Fibroblast of lung (primary cell): ENCODE data around the gene ARHGAP5. TPM values are rescaled to one million over a fixed set of nuclear protein-coding genes. Genes with fewer than 3 reads are reported as not detected.

Source experiments
- DNase-seq, 2 donors: peaks; one replicate each; pipeline versions ENCODE4 v3.0.0 to v3.0.0-alpha.2; 2010; ENCODE audit warnings: low read depth in 2 of 2
- H2AFZ ChIP-seq: 2 replicates; pipeline ENCODE4 v1.5.1; 2012; ENCODE audit warnings: low read length, control low read depth, inconsistent platforms
- H3K27ac ChIP-seq: 2 replicates; pipeline ENCODE4 v1.5.1; 2011; ENCODE audit warnings: low read length, control low read depth; ENCODE audit not compliant: insufficient read depth
- H3K27me3 ChIP-seq: 2 replicates; pipeline ENCODE4 v1.5.1; 2011; ENCODE audit warnings: mild to moderate bottlenecking, low read length; ENCODE audit not compliant: control insufficient read depth, insufficient read depth
- H3K36me3 ChIP-seq: 2 replicates; pipeline ENCODE4 v1.5.1; 2011; ENCODE audit warnings: low read length; ENCODE audit not compliant: control insufficient read depth, insufficient read depth
- H3K4me1 ChIP-seq: 2 replicates; pipeline ENCODE4 v1.5.1; 2011; ENCODE audit warnings: low read length; ENCODE audit not compliant: control insufficient read depth, insufficient read depth; ENCODE audit errors: extremely low read depth
- H3K4me2 ChIP-seq: 2 replicates; pipeline ENCODE4 v1.5.1; 2011; ENCODE audit warnings: low read length, control low read depth; ENCODE audit not compliant: insufficient read depth; ENCODE audit errors: extremely low read depth
- H3K4me3 ChIP-seq, 4 experiments: fragments of 200-600 bp in 1 of 4; sonication (generic) in 1 of 4; replicated peaks in 1 of 4; 2 replicates each; pipeline ENCODE4 v1.5.1; 2011 to 2016; ENCODE audit warnings: low read length in 4 of 4, low read depth in 3 of 4, mild to moderate bottlenecking in 3 of 4, control low read depth in 2 of 4, inconsistent platforms in 1 of 4, mixed read lengths in 1 of 4; ENCODE audit not compliant: insufficient read depth in 1 of 4; ENCODE audit errors: control extremely low read depth in 1 of 4
- H3K79me2 ChIP-seq: 2 replicates; pipeline ENCODE4 v1.5.1; 2012; ENCODE audit warnings: mild to moderate bottlenecking, low read length, inconsistent platforms; ENCODE audit not compliant: control insufficient read depth, insufficient read depth
- H3K9ac ChIP-seq: 2 replicates; pipeline ENCODE4 v1.5.1; 2011; ENCODE audit warnings: mild to moderate bottlenecking, low read length, control low read depth; ENCODE audit not compliant: insufficient read depth
- H3K9me3 ChIP-seq: 2 replicates; pipeline ENCODE4 v1.5.1; 2012; ENCODE audit warnings: low read depth, low read length; ENCODE audit not compliant: control insufficient read depth, insufficient read depth
- H4K20me1 ChIP-seq: 2 replicates; pipeline ENCODE4 v1.5.1; 2011; ENCODE audit warnings: low read length; ENCODE audit not compliant: control insufficient read depth, insufficient read depth; ENCODE audit errors: extremely low read depth
- CTCF ChIP-seq, 2 donors: IDR thresholded peaks in 1 of 2; conservative IDR thresholded peaks in 1 of 2; 1 replicate in 1 of 2; 2 replicates in 1 of 2; pipeline ENCODE4 v1.5.1; 2011 to 2012; ENCODE audit warnings: low read length in 2 of 2, control low read depth in 1 of 2, inconsistent platforms in 1 of 2, low read depth in 1 of 2, mild to moderate bottlenecking in 1 of 2
- EZH2 ChIP-seq: IDR thresholded peaks from 2 replicates; pipeline ENCODE4 v1.5.1; 2012; ENCODE audit warnings: low read length, control low read depth, mild to moderate bottlenecking; ENCODE audit errors: missing control alignments
- polyA plus RNA-seq, 2 donors: library from polyadenylated mRNA; depleted of rRNA in 1 of 2; stranded (reverse) in 1 of 2; unstranded in 1 of 2; fragments of >200 nt; gene quantifications; 2 replicates each; pipeline ENCODE4 v1.2.1, GENCODE V29; 2011 to 2012; ENCODE audit warnings: missing spikeins in 1 of 2
- total RNA-seq: library from RNA; depleted of rRNA; stranded (reverse); fragments of >200 nt; gene quantifications from 2 replicates; pipeline ENCODE4 v1.2.1, GENCODE V29; 2014

Gene ARHGAP5
- total and polyA plus RNA-seq, 2 donors (not counting 1 experiment from before 2014, with no cell fraction given): 37.0 to 68.4 TPM

DNA sequence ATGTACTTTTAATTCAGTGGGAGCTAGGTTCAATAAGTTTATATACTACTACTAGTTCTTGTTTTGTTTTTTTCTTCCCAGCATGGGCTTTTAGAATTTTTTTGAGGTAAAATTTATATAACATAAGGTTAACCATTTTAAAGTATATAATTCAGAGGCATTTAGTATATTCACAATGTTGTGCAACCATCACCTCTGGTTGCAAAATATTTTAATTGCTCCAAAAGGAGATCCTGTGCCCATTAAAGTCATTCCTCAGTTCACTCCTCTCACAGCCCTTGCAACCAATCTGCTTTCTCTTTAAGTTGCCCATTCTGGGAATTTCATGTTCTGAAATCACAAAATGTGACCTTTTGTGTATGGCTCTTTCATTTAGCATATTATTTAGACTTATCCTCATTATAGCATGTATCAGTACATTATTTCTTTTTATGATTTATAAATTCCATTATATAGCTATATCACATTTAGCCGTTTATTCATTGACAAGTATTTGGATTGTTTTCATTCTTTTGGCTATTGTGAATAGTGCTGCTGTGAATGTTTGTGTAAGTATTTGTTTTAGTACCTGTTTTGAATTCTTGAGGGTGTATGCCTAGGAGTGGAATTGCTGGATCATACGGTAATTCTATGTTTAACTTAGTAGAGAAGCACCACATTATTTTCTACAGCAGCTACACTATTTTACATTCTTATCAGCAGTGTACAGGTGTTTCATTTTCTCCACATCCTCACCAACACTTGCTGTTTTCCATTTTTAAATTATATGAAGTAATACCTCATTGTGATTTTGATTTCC lies 59.1 kb downstream of the ARHGAP5 start:
- no peak for DNase-seq
- TF ChIP-seq EZH2 (no peak), CTCF (conservative IDR thresholded peaks at IDR 0.05 in 1 of 2, IDR thresholded peaks at IDR 0.05 in 1 of 2; ENCODE audit: low read depth in 1 of 2, low read length in 2 of 2) (no peak)
- peaks cover 1% of the 10 kb centered on the region for H3K79me2 ChIP-seq
- no peaks in the 10 kb centered on the region for H3K27me3 ChIP-seq
- no peaks in the 10 kb centered on the region for H3K4me1 ChIP-seq
- H3K4me2 ChIP-seq: no peak overlapping the region
- H3K36me3 ChIP-seq: no peaks in the 10 kb centered on the region
- no peaks in the 10 kb centered on the region for H3K9me3 ChIP-seq
- H3K27ac ChIP-seq: no peak overlapping the region
- H3K9ac ChIP-seq: no peak overlapping the region
- H3K4me3 ChIP-seq: no peak overlapping the region
- no peaks in the 10 kb centered on the region for H4K20me1 ChIP-seq
- no peak overlapping the region for H2AFZ ChIP-seq

- Histone ChIP-seq H3K4me2 (no peak overlapping the region), H3K36me3 (no peaks in the 10 kb centered on the region), H3K9ac (no peak overlapping the region), H3K27ac (no peak overlapping the region), H4K20me1 (no peaks in the 10 kb centered on the region), H3K4me3 (no peak overlapping the region), H2AFZ (no peak overlapping the region), H3K79me2 (peaks cover 1% of the 10 kb centered on the region), H3K27me3 (no peaks in the 10 kb centered on the region), H3K4me1 (no peaks in the 10 kb centered on the region), H3K9me3 (no peaks in the 10 kb centered on the region)
- TF ChIP-seq EZH2 (no peak), CTCF (conservative IDR thresholded peaks at IDR 0.05 in 1 of 2, IDR thresholded peaks at IDR 0.05 in 1 of 2; ENCODE audit: low read depth in 1 of 2, low read length in 2 of 2) (no peak)
- no peak for DNase-seq
Observed at GRCh38 chr14:32137313-32137712, 60.2 kb downstream of the ARHGAP5 start.

DNA sequence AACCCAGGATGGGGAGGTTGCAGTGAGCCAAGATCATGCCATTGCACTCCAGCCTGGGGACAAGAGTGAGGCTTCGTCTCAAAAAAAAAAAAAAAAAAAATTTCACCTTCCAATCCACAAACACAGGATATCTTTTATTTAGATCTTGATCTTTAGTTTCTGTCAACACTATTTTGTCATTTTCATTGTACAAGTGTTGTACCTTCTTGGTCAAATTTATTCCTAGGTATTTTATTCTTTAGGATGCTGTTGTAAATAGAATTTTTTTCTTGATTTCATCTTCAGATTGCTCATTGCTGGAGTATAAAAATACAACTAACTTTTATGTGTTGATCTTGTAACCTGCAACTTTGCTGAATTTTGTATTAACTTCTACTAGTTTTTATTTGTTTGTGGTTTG lies 60.8 kb downstream of the ARHGAP5 start:
- no peaks in the 10 kb centered on the region for H3K36me3 ChIP-seq
- no peaks in the 10 kb centered on the region for H3K27me3 ChIP-seq
- no peak overlapping the region for H3K4me3 ChIP-seq
- no peaks in the 10 kb centered on the region for H3K9me3 ChIP-seq
- H2AFZ ChIP-seq: no peak overlapping the region
- no peak for DNase-seq
- H3K9ac ChIP-seq: no peak overlapping the region
- TF ChIP-seq EZH2 (no peak), CTCF (conservative IDR thresholded peaks at IDR 0.05 in 1 of 2, IDR thresholded peaks at IDR 0.05 in 1 of 2; ENCODE audit: low read depth in 1 of 2, low read length in 2 of 2) (no peak)
- H3K4me1 ChIP-seq: no peaks in the 10 kb centered on the region
- no peak overlapping the region for H3K4me2 ChIP-seq
- H3K79me2 ChIP-seq: peaks cover 3% of the 10 kb centered on the region
- H4K20me1 ChIP-seq: no peaks in the 10 kb centered on the region
- no peak overlapping the region for H3K27ac ChIP-seq
